ENCODE measurements around the gene VSTM1.
"Not testable (repeated sequence)": the region's sequence is repeated elsewhere in the genome, so short reads cannot be mapped to it uniquely, and the experiment has no call there.

The VSTM1 gene

DNA sequence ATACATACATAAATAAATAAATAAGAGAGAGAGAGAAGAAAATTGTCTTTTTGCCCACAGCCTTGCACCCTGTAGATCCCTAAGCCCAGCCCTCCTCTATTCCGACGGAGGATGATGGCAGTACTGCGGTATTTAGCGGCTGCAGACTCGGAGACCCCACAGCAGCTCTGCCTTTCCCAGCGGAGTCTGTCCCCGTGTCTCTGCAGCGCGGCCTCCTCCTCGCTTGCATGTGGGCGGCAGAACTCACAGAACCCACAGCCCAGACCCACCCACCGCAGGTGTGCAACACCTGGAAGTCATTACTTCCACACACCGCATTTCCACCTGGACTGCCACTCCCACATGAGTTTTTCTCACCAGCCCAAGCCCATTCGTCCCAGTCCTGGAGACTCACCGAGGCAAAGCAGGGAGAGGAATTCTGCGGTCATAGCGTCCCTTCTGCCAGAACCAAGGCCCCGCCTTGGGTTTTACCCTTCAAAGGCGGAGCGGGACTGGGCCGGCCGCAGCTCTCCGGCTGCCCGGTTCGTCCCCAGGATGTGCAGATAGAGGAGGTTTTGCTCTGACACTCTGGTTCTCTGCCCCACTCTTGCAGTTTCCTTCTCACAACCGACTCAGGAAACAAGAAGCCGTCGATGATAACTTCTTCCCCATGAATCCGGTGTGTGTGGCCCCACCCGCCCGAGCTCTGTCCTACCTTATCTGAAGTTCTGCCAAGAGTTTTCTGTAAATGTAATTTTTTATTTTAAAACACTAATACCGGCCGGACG, at the start of gene VSTM1:
Gene VSTM1 (minus strand): TSS at position 548 of the 767 bp plus-strand sequence. CDS start 120 bp downstream, at position 428.
- DNase-seq (ENCODE audit: low read depth in 2 of 2), result no peak

DNA sequence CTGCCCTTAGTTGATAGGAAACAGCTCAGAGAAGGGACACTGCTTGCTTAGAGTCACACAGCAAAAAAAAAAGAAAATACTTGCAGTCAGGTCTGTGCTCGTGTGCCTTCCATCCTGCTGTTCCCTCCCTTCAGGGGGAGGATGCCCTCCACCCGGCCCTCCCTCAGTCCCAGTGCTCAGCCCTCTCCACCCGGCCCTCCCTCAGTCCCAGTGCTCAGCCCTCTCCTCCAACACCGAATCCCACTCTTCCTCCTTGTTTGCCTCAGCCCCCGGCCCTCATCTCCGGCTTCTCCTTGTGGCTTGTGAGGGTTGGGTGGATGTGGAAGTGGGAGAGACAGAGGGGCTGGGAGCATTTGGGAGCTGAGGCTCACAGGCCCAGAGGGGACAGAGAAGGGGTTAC, 46.0 kb upstream of the VSTM1 start:
- no peak for DNase-seq (ENCODE audit: low read depth in 2 of 2)

DNA sequence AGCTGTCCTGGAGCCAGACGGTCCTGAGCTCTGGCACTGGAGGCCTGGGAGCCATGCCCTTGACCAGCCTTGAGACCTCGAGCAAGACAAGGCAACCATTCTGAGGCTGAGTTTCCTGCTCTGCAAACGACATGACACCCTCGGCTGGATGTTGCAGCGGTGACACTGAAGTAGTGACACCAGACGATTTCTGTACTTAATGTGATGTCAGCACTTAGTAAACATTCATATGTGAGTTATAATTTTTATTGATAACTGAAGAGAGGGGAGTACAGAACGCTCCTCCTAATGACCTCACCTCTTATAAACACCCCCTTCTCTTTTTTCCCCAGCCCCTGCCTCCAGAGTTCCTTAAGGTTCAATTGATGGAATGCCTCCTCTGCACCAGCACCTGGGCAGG, 44.8 kb upstream of the VSTM1 start:
- no peak for DNase-seq (ENCODE audit: low read depth in 2 of 2)

- DNase-seq (ENCODE audit: low read depth in 2 of 2), result no peak
Observed at GRCh38 chr19:54107876-54108490, 44.3 kb upstream of the VSTM1 start.

GRCh38 chr19:54106716-54107115, 43.0 kb upstream of the VSTM1 start:
- no peak for DNase-seq (ENCODE audit: low read depth in 2 of 2)

DNA sequence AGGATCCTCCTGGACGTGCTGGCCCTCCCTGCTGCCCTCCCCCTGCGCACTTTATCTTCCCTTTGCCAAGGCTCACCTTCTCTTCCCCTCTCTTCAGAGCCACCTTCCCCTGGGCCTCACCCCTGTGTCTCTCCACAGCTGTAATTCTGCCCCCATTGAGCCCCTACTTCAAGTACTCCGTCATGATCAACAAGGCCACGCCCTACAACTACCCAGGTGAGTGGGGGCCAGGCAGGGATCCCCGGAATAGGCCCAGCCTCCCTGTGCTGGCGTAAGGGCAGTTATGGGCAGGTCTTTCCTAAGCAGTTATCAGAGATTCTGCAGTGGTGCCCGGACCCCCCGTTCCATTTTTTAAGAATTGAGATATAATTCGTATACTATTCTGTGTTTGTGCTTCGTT, 42.1 kb upstream of the VSTM1 start:
- no peak for DNase-seq (ENCODE audit: low read depth in 2 of 2)

DNA sequence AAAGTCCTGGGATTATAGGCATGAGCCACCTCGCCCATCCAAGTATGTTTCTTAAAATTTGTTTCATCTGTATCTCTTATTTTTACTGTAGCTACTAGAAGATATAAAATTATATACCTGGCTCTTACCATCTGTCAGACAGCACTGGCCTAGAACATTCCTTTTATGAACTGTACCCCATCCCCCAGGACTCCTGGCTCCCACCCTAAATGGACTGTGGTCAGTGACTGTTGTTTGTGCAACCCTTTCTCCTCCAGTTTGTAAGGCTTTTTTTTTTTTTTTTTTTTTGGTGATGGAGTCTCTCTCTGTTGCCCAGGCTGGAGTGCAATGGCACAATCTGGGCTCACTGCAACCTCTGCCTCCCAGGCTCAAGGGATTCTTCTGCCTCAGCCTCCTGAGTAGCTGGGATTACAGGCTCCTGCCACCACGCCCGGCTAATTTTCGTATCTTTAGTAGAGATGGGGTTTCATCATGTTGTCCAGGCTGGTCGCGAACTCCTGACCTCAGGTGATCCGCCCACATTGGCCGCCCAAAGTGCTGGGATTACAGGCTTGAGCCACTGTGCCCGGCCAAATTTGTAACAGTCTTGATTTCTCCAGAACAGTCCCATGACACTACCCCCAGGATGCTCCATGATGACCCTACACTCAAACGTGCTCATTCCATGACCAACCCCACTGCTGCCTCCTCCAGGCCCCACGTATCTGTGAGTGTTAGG, 41.5 kb upstream of the VSTM1 start:
- DNase-seq (ENCODE audit: low read depth in 2 of 2), result no peak

GRCh38 chr19:54102421-54103169, 38.9 kb upstream of the VSTM1 start, which contains the start of gene NDUFA3:
TSS of gene NDUFA3 (plus strand) at chr19:54102855. CDS start at chr19:54102879, 24 bp downstream.
- peak; percentile 87 to 96 for DNase-seq (ENCODE audit: low read depth in 2 of 2)

DNA sequence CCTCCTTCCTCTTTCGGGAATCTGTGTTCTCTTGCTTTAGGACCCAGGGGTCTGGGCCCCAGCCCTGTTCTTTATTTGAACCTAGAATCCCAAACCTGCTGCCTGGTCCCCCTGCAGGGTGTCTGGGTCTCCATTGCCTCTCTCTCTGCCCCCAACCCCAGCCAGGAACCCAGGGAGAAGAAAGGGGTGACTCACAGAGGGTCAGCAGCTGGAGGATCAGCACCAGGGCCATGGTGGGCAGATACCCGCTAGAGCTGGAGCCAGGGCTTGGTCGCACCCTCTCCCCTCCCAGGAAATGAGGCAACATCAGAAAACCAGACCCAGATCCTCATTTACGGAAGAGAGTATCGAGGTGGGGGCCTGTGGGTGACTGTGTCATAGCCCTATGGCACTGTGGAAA, 36.9 kb upstream of the VSTM1 start, which contains the start of gene OSCAR:
Gene OSCAR (minus strand): TSS at position 243 of the 400 bp plus-strand sequence. CDS start 11 bp downstream, at position 232.
- no peak for DNase-seq (ENCODE audit: low read depth in 2 of 2)

DNA sequence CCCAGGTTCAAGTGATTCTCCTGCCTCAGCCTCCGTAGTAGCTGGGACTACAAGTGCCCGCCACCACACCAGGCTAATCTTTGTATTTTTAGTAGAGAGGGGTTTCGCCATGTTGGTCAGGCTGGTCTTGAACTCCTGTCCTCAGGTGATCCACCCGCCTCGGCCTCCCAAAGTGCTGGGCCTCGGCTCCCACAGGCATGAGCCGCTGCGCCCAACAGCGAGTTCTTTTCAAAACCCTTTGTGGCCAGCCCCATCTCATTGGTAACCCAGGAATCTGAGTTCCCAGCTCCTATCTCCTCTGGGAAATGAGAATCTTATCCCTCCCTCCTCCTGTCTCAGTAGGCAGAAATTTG, 36.2 kb upstream of the VSTM1 start:
- DNase-seq (ENCODE audit: low read depth in 2 of 2), result not testable (repeated sequence)

GRCh38 chr19:54099190-54099902, 35.6 kb upstream of the VSTM1 start:
- DNase-seq (ENCODE audit: low read depth in 2 of 2), result no peak

DNA sequence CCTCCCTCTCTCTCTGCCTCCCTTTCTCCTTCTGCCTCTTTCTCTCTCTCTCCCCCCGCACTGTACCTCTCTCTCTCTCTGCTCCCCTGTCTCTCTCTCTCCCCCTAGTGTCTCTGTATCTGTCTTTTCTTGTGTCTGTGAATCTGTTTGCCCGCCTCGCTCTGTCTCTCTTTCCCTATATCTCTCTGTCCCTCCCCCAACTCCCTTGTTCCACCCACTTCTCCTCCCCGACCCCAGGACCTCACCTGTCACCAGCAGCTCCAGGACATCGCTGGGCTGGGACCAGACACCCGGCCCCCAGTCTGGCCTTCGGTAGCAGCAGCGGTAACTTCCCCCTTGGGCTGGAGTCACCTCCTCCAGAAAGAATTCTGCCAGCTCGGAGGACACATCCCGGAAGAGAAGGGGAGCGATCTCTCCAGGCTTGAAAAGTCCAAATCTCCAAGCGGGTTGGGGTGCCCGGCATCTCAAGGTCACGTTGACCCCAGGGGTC, 33.0 kb upstream of the VSTM1 start:
- DNase-seq (ENCODE audit: low read depth in 2 of 2), result no peak

DNA sequence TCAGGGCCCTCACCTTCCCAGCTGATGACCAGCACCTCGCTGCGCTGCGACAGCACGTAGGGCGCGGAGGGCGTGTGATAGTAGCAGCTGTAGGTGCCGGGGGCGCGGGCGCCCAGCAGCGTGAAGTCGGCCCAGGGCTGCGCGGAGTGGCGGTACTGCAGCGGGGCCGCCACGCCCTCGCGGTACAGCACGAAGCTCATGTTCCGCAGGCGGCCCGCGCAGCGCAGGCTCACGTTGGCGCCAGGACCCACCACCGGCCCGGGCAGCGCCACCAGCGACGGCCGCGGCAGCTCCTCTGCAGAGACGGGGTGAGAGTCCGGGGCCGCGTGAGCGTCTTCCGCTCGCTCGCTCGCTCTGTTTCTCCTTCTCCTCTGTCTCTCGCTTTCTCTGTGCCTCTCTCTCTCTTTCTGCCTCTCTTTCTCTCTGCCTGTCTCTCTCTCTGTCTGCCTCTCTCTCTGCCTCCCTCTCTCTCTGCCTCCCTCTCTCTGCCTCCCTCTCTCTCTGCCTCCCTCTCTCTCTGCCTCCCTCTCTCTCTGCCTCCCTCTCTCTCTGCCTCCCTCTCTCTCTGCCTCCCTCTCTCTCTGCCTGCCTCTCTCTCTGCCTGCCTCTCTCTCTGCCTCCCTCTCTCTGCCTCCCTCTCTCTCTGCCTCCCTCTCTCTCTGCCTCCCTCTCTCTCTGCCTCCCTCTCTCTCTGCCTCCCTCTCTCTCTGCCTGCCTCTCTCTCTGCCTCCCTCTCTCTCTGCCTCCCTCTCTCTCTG, 32.3 kb upstream of the VSTM1 start:
- not testable (repeated sequence) for DNase-seq (ENCODE audit: low read depth in 2 of 2)

DNA sequence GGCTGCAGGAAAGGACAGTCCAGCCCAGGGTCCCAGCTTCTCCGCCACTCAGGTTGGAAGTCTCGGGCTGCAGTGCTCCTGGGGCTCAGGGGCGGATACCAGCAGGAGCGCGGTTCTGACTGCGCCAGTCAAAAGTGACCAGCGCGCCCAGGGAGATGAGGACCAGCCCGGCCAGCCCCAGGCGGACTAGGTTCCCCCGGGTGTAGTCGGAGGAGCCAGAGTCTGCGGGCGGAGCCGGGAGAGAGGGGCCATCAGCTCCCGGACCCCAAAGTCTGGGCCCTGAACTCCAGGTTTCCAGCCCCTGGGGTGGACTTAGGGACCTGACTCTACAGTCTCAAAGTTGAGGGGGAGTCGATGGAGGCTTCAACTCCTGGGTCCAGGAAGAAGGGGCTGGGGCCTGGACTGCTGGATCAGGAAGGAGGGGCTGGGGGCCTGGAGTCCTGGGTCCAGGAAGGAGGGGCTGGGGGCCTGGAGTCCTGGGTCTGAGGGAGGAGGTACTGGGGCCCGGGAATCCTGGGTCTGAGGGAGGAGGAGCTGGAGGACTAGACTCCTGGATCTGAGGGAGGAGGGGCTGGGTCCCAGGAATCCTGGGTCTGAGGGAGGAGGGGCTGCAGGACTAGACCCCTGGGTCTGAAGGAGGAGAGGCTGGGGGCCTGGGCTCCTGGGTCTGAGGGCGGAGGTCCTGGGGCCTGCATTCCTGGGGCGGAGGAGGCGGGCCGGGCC, 31.6 kb upstream of the VSTM1 start:
- DNase-seq (ENCODE audit: low read depth in 2 of 2), result no peak

DNA sequence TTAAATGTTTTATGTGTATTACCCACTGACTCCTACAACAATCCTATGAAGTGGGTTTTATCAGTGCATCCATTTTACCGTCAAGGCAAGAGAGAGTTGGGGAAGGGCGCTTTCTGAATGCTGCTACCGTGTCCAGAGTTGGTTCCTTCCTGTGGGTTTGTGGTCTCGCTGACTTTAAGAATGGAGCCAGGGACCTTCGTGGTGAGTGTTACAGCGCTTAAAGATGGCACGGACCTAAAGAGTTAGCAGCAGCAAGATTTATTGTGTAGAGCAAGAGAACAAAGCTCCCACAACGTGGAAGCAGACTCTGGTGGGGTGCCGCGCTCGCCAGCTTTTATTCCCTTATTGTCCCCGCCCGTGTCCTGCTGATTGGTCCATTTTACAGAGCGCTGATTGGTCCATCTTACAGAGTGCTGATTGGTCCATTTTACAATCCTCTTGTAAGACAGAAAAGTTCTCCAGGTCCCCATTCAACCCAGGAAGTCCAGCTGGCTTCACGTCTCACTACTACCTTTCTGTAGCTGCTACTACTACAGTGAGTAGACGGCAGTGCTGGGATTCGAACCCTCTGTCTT, 30.8 kb upstream of the VSTM1 start:
- no peak for DNase-seq (ENCODE audit: low read depth in 2 of 2)

GRCh38 chr19:54084410-54084809, 20.7 kb upstream of the VSTM1 start:
- no peak for DNase-seq (ENCODE audit: low read depth in 2 of 2)

DNA sequence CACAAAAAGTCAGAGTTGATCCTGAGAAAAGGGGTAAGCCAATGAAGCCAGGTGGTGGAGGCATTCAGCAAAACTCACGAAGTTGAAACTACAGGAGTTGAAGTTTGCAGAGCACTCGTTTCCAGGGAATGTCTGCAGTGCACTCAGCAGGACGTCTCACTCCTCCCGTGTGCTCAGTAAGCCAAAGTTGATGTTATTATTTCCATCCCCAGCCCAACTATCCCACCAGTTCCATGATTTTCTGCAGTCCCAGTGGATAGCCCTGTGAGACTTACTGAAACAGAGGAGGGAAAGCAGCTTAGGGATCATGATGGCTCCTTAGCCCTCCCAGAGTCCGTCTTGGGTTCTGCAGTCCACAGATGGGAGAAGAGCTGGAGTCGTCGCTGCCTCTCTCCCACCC, 17.3 kb upstream of the VSTM1 start, which contains the start of gene TARM1:
Gene TARM1 (minus strand): TSS at position 334 of the 400 bp plus-strand sequence. CDS start 25 bp downstream, at position 309.
- no peak for DNase-seq (ENCODE audit: low read depth in 2 of 2)

GRCh38 chr19:54077334-54077733, 13.6 kb upstream of the VSTM1 start:
- DNase-seq (ENCODE audit: low read depth in 2 of 2), result no peak

DNA sequence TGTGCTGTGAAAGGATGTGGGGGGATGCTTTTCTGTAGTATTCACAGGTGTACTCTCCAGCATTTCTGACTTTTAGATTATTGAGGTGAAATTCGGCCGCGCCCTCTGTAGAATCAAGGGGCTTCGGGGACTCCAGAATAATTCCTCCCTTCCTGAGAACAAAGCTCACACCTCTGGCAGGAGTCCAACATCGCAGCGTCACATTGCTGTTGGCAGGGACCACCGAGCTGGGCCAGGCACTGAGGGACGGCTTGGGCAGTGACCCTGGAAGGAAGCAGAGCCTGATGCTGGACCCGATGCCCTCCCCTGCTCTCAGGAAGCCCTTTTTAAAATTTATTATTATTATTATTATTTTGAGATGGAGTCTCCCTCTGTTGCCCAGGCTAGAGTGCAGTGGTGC, 11.2 kb upstream of the VSTM1 start:
- DNase-seq (ENCODE audit: low read depth in 2 of 2), result no peak

Measured in stimulated activated CD4-positive, alpha-beta T cell treated with anti-CD3 and anti-CD28 coated beads, Interleukin-1b, Interleukin-23, amount 100 ng/mL, for 1 hour (primary cell).